Keratinocyte (primary cell): ENCODE data around the gene MRFAP1.

ENCODE experiments used
- EZH2 ChIP-seq: IDR thresholded peaks from one replicate; pipeline ENCODE4 v1.6.1; 2012; ENCODE audit warnings: inconsistent platforms, mild to moderate bottlenecking, low read length, moderate library complexity
- TF ChIP-seq, protein P1 (sequence below), 3 experiments: IDR thresholded peaks in 1 of 3; conservative IDR thresholded peaks in 1 of 3; optimal IDR thresholded peaks in 1 of 3; 2 replicates in 2 of 3; 3 replicates in 1 of 3; pipeline versions ENCODE3 to v1.5.1; 2011; ENCODE audit warnings: low read length in 3 of 3, mild to moderate bottlenecking in 3 of 3, moderate library complexity in 2 of 3, control low read depth in 1 of 3, inconsistent platforms in 1 of 3; ENCODE audit not compliant: insufficient read depth in 2 of 3; ENCODE audit errors: extremely low read depth in 1 of 3

DNA sequence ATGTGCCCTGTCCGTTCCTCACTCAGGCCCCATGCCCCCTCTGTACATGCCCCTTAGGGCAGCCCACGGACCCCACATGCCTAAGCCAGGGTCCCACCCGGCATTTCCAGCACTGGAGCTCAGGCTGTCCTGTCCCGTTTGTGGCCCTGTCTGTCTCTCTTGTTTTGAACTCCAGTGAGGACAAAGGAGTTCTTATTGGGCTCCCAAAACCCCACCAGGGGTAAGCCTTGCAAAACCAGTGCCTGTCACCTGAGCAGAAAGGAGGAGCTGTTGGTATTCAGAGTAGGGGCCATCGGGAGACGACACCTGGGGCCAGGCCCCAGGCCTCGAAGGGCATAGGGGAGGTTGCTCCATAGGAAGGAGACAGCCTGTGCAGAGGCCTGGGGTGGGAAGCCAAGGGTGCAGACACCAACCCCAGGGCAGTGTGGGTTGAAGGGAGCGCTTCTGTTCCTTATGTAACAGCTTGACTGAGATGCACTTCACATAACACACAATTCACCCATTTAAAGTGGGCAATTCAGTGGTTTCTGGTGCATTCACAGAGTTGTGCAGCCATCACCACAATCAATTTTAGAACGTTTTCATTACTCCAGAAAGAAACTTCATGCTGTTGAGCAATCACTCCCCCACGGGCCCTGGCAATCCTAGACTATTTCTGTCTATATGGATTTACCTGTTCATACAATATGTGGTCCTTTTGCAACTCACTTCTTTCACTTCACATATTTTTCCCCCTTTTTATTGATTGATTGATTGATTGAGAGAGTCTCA is 33.8 kb upstream of the MRFAP1 start:
- TF ChIP-seq, protein P1, sequence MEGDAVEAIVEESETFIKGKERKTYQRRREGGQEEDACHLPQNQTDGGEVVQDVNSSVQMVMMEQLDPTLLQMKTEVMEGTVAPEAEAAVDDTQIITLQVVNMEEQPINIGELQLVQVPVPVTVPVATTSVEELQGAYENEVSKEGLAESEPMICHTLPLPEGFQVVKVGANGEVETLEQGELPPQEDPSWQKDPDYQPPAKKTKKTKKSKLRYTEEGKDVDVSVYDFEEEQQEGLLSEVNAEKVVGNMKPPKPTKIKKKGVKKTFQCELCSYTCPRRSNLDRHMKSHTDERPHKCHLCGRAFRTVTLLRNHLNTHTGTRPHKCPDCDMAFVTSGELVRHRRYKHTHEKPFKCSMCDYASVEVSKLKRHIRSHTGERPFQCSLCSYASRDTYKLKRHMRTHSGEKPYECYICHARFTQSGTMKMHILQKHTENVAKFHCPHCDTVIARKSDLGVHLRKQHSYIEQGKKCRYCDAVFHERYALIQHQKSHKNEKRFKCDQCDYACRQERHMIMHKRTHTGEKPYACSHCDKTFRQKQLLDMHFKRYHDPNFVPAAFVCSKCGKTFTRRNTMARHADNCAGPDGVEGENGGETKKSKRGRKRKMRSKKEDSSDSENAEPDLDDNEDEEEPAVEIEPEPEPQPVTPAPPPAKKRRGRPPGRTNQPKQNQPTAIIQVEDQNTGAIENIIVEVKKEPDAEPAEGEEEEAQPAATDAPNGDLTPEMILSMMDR (optimal IDR thresholded peaks at IDR 0.05 in 1 of 3, IDR thresholded peaks at IDR 0.05 in 1 of 3, conservative IDR thresholded peaks at IDR 0.05 in 1 of 3; ENCODE audit: extremely low read depth in 1 of 3, insufficient read depth in 2 of 3, low read length in 3 of 3), result no peak
- TF ChIP-seq EZH2, result no peak
